Measurements from ENCODE around the gene KLHL3.

- TF ChIP-seq CTCF (IDR thresholded peaks at IDR 0.05; ENCODE audit: low read depth, low read length, poor library complexity, severe bottlenecking), result no peak
- no peak for TF ChIP-seq EZH2phosphoT487 (IDR thresholded peaks at IDR 0.05; ENCODE audit: borderline replicate concordance, low read length)
These were observed 25.8 kb downstream of the KLHL3 start for GRCh38 chr5:137710086-137710485.
